ENCODE results near the gene SESTD1.

GRCh38 chr2:179124282-179124681, 140.3 kb downstream of the SESTD1 start:
- TF ChIP-seq SIN3A (conservative IDR thresholded peaks at IDR 0.05 in 1 of 2, IDR thresholded peaks at IDR 0.05 in 1 of 2; ENCODE audit: low read depth in 1 of 2, low read length in 2 of 2) (no peak), YY1 (IDR thresholded peaks at IDR 0.05; ENCODE audit: low read depth, low read length) (no peak), POLR2A (IDR thresholded peaks at IDR 0.05; ENCODE audit: control extremely low read depth in 1 of 2, low read depth in 2 of 2, low read length in 2 of 2) (no peak), PHF8 (conservative IDR thresholded peaks at IDR 0.05; ENCODE audit: low read depth, low read length) (no peak), CTCF (IDR thresholded peaks at IDR 0.05; ENCODE audit: control extremely low read depth in 1 of 3, insufficient read depth in 1 of 3, low read depth in 1 of 3, low read length in 3 of 3) (no peak), EZH2 (IDR thresholded peaks at IDR 0.05; ENCODE audit: low read depth, low read length, severe bottlenecking) (no peak), BACH1 (IDR thresholded peaks at IDR 0.05; ENCODE audit: low read length) (no peak)
